Activated CD4-positive, alpha-beta T cell treated with anti-CD3 and anti-CD28 coated beads, Interleukin-2, amount 10 ng/mL, durations not matched to agents 24 days and 14 days (primary cell): ENCODE measurements around the gene C14orf180. TPM values are rescaled to one million over a fixed set of nuclear protein-coding genes. Genes with fewer than 3 reads are reported as not detected.

Experiments used
- DNase-seq: peaks from one replicate; pipeline ENCODE4 v3.0.0; 2022
- H3K27ac Mint-ChIP-seq: one replicate; pipeline ENCODE4 v1.8.0; 2022; ENCODE audit warnings: mild to moderate bottlenecking, mixed read lengths
- H3K27me3 Mint-ChIP-seq: one replicate; pipeline ENCODE4 v1.8.0; 2022; ENCODE audit warnings: mixed read lengths
- H3K36me3 Mint-ChIP-seq: one replicate; pipeline ENCODE4 v1.8.0; 2022; ENCODE audit warnings: low read depth, mild to moderate bottlenecking, mixed read lengths
- H3K4me1 Mint-ChIP-seq: one replicate; pipeline ENCODE4 v1.8.0; 2021; ENCODE audit warnings: mixed read lengths
- H3K4me3 Mint-ChIP-seq: one replicate; pipeline ENCODE4 v1.8.0; 2022; ENCODE audit warnings: mild to moderate bottlenecking, moderate library complexity, mixed read lengths
- H3K9me3 Mint-ChIP-seq: one replicate; pipeline ENCODE4 v1.8.0; 2021; ENCODE audit warnings: mixed read lengths
- intact Hi-C: fragments of 100-400 bp; cut with micrococcal nuclease; formaldehyde crosslinking; loops from one replicate; pipeline ENCODE4 v1.15.1; 2023
- total RNA-seq: library from RNA; stranded (reverse); gene quantifications from 2 replicates; pipeline ENCODE4 v1.2.3, GENCODE V29; 2022

C14orf180 gene
- total RNA-seq, 1 donor from 2014 or later: not detected

DNA sequence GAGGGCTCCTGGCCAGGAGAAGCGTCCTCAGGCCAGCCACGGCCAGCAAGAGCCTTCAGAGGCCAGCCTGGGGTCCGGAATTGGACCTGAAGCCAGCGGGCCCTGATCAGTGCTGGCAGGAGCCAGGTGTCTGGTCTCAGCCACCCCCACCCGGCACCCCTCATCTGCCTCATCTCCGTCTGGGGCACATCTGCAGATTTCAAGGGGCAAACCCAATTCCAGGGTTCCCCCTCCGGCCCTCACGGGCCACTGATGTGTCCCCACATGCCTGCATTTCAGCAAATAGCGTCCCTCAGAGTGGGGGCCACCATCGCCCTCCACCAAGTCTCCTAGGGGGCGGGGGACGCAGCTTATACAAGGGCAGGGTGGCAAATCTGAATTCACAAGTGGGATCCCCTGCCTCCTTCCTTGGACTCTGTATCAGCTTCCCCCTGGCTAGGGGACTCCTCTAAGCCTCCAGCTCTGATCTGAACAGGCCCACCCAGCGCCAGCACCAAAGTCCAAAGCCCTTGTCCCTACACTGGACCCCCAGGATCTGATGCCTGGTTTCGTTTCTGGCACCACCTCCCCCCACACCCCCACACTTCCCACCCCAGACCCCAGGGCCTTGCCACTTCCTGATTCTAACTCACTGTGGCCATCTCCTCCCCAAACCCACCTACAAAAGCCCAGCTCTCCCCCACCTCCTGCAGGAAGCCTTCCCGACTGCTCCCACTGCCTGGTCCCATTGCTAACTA is 14.9 kb downstream of the C14orf180 start:
- no peak for DNase-seq
- intact Hi-C loops: no loop called here
- no peak overlapping the region for H3K4me3 Mint-ChIP-seq
- no peaks in the 10 kb centered on the region for H3K9me3 Mint-ChIP-seq
- no peaks in the 10 kb centered on the region for H3K4me1 Mint-ChIP-seq
- no peak overlapping the region for H3K27ac Mint-ChIP-seq
- no peaks in the 10 kb centered on the region for H3K27me3 Mint-ChIP-seq
- no peaks in the 10 kb centered on the region for H3K36me3 Mint-ChIP-seq

DNA sequence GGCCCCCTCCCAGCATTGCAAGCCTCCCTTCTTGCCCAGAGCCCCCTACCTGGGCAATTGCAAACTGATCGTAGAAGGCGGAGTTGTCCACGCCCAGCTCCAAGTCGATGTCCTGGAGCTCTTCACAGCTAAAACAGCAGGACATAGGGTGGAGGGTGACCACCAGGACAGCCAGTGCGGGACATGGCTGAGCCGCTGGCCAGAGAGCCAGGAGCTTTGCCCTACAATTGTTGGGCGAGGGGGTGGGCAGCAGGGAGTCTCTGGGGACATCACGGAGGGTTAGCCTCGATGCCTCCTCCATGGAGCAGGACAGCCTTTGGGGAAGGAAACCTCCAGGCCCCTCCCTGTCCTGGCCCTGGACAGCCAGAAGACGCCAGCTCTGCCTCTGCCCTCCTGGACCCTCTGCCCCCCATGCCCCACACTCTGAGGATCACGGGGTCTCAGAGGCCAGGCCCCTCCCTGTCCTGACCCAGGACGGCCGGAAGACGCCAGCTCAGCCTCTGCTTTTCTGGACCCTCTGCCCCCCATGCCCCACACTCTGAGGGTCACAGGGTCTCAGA is 15.6 kb downstream of the C14orf180 start:
- no peaks in the 10 kb centered on the region for H3K4me1 Mint-ChIP-seq
- no peaks in the 10 kb centered on the region for H3K27me3 Mint-ChIP-seq
- H3K9me3 Mint-ChIP-seq: no peaks in the 10 kb centered on the region
- H3K36me3 Mint-ChIP-seq: no peaks in the 10 kb centered on the region
- H3K4me3 Mint-ChIP-seq: no peak overlapping the region
- intact Hi-C loops: no loop called here
- no peak overlapping the region for H3K27ac Mint-ChIP-seq
- DNase-seq: no peak

DNA sequence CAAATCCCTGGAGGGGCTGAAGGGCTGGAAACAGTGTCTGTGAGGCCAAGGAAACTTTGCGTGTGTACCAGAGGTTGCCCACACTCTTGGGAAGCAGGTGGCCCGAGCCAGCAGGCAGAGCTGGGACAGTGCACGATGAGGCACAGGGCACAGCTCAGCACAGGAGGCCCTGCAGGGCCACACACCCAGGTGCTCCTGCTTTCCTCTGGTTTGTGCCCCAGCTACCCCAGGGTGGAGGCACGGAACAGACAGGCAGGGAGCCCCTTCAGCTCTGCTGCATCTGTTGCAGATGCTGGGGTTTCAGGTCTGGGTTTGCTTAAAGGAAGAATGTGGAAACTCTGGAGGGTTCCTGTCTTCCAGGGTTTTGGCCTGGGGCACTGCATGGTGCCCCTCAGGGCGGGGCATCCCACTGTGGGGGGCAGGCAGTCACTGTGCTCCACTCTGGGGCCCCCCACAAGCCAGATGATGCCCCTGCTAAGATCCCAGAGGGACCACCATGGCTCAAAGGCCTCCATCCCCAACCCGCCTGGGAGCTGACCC is 16.4 kb downstream of the C14orf180 start:
- intact Hi-C loops: no loop called here
- no peaks in the 10 kb centered on the region for H3K4me1 Mint-ChIP-seq
- H3K27me3 Mint-ChIP-seq: no peaks in the 10 kb centered on the region
- no peak overlapping the region for H3K4me3 Mint-ChIP-seq
- H3K27ac Mint-ChIP-seq: no peak overlapping the region
- no peaks in the 10 kb centered on the region for H3K36me3 Mint-ChIP-seq
- no peak for DNase-seq
- H3K9me3 Mint-ChIP-seq: no peaks in the 10 kb centered on the region

DNA sequence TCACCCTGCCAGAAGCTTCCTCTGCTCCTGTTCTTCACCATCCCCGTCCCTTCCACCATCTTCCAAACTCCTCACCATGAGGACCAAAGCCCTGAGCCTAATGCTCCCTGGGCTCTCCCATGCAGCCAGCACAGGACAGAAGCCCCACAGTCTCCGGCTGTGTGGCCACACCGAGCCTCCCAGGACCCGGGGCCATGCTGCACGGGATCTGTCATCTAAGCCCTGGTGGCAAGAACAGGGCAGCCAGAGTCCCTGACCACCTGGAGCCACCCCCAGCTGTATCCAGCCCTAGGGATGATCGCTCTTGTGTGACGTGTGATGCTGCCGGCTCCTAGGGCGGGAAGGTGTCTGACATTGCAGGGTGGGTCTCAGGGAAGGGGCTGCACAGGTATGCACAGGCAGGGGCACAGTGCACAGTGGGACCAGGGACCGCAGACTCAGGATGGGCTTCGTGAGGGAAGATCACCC is 16.9 kb downstream of the C14orf180 start:
- H3K4me1 Mint-ChIP-seq: no peaks in the 10 kb centered on the region
- no peaks in the 10 kb centered on the region for H3K27me3 Mint-ChIP-seq
- no peaks in the 10 kb centered on the region for H3K9me3 Mint-ChIP-seq
- no peak for DNase-seq
- no peak overlapping the region for H3K27ac Mint-ChIP-seq
- no peak overlapping the region for H3K4me3 Mint-ChIP-seq
- intact Hi-C loops: no loop called here
- H3K36me3 Mint-ChIP-seq: no peaks in the 10 kb centered on the region

DNA sequence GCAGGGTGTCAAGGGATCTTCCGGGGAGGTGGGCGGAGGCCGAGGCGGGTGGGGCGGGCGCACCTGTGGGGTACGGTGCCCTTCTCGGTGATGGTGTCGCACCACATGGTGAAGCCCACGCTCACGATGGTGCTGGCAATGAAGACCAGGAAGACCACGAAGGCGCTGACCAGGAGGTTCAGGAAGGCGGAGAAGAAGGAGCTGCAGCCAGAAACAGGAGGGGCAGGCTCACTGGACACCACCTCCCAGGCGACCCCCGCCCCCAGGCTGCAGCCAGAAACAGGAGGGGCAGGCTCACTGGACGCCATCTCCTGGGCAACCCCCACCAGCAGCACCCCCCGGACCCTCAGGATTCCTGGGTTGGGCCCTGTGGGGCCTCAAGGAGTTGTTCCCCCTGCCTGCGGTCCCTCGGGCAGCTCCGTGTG is 17.4 kb downstream of the C14orf180 start:
- DNase-seq: no peak
- Mint-ChIP-seq H3K27me3 (no peaks in the 10 kb centered on the region), H3K36me3 (no peaks in the 10 kb centered on the region), H3K9me3 (no peaks in the 10 kb centered on the region), H3K27ac (no peak overlapping the region), H3K4me3 (no peak overlapping the region), H3K4me1 (no peaks in the 10 kb centered on the region)
- intact Hi-C loops: no loop called here

DNA sequence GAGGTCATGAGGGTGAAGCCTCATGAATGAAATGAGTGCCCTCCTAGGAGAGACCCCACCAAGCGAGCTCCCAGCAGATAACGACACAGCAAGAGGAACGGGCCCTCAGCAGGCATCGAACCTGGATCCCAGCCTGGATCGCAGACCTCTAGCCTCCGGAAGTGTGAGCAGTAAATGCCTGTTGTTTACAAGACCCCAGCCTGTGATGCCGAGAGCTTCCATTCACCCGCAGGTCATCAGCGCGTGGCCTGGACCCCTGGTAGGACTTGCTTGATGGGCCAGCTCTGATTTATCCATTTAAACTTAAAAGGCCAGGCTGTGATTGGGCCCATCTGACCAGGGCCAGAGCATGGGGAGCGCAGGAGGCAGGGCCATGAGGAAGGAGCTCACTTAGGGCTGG is 18.0 kb downstream of the C14orf180 start:
- no peak overlapping the region for H3K4me3 Mint-ChIP-seq
- H3K36me3 Mint-ChIP-seq: no peaks in the 10 kb centered on the region
- H3K27ac Mint-ChIP-seq: no peak overlapping the region
- DNase-seq: no peak
- intact Hi-C loops: no loop called here
- no peaks in the 10 kb centered on the region for H3K4me1 Mint-ChIP-seq
- no peaks in the 10 kb centered on the region for H3K9me3 Mint-ChIP-seq
- H3K27me3 Mint-ChIP-seq: no peaks in the 10 kb centered on the region

DNA sequence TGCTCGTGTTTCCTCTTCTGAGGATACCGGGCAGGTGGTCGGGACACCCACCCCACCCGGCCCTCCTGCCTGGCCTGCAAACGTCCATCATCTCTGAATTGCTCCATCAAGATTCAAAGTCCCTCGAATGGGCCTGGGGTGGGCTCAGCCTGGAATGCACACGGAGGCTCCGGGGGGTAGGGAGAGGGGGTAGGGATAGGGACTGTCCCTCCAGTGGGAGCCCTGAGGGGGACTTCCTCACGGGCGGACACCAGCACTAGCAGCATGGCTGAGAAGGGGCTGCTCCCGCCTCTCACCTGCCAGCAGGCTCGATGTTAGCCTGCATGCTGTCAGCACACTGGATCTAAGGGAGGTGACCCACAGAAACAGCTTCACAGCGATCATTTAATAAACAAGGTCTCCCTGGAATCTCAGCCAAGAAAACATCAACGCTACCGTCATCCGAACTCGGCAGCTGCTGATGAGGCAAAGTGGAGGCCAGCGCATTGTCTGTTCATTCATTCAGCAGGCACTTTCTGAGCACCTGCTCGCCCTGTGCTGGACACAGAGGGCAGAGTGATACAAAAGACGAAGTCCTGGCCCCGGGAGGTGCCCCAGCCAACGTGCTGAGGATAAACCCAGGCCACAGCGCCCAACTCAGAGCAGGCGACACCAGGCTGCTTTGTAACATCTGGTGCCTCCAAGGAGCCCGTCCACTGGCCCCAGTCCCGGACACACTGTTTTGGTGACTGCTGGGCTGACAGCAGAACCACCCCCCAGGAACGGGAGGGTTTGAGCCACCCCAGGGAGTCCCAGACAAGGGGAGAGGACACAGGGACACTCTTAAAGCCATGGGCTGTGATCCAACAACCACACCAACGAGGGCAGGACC is 18.7 kb downstream of the C14orf180 start:
- no peak for DNase-seq
- Mint-ChIP-seq H3K27me3 (peaks cover 1% of the 10 kb centered on the region), H3K4me3 (no peak overlapping the region), H3K27ac (no peak overlapping the region), H3K36me3 (no peaks in the 10 kb centered on the region), H3K4me1 (no peaks in the 10 kb centered on the region), H3K9me3 (no peaks in the 10 kb centered on the region)
- intact Hi-C loops: no loop called here

DNA sequence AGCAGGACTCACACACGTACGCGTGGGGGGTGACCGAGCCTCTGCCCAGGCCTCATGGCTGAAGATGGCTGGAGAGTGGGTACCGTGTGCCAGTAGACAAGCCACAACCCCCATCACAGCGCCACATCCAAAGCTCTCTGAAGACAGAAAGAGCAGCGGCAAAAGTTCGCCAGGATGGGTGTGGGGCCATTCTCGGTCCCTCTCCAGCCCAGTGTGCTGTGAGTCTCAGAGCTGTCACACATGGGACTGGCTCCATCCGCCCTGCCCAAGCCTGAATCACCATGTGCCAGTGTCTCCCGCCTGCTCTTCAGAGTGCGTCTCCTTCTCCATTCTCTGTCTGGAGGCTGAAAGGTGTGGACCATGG is 19.3 kb downstream of the C14orf180 start:
- H3K9me3 Mint-ChIP-seq: no peaks in the 10 kb centered on the region
- peaks cover 2% of the 10 kb centered on the region for H3K27me3 Mint-ChIP-seq
- intact Hi-C loops: no loop called here
- H3K36me3 Mint-ChIP-seq: no peaks in the 10 kb centered on the region
- no peaks in the 10 kb centered on the region for H3K4me1 Mint-ChIP-seq
- no peak overlapping the region for H3K4me3 Mint-ChIP-seq
- DNase-seq: no peak
- no peak overlapping the region for H3K27ac Mint-ChIP-seq

DNA sequence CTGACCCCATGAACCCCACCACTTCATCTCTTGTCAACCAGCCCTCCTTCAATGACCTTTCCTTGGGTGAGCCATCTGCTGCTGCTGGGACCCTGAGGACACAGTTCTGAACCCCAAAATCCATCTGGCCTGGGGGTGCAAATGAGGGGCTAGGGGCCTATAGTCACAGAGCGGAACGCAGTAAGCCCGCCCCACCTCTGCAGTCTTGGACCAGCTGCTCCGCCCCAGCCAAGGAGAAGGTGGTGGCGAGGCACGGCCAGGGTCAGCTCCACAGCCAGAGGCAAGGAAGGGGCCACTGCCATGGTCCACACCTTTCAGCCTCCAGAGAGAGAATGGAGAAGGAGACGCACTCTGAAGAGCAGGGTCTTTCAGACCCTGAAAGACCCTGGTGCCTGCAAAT is 19.9 kb downstream of the C14orf180 start:
- Mint-ChIP-seq H3K4me3 (no peak overlapping the region), H3K27me3 (peaks cover 6% of the 10 kb centered on the region), H3K36me3 (no peaks in the 10 kb centered on the region), H3K9me3 (no peaks in the 10 kb centered on the region), H3K4me1 (no peaks in the 10 kb centered on the region), H3K27ac (no peak overlapping the region)
- no peak for DNase-seq
- intact Hi-C loops: no loop called here

DNA sequence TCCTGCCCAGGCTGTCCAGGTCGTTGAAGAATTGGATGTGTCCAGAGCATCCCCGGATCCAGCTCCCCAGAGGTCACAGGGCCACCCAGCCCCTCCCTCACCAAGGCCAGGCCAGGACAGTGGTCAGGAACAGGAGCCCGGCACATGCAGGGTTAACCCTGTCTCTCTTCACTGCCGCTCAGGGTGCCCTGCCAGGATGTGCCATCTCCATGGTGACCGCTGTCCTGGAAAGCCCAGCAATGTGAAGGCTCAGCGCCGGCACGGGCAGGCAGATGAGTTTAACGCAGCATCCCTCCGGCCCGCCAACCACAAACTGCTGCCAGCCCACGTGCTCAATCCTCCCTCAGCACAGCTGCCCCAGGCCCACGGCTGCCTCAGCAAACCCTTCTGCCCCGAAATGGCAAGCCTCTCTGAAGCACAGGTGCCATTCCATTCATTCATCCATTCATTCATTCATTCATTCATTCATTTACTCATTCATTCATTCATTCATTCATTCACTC is 20.6 kb downstream of the C14orf180 start:
- intact Hi-C loops: no loop called here
- H3K4me1 Mint-ChIP-seq: no peaks in the 10 kb centered on the region
- H3K27me3 Mint-ChIP-seq: peaks cover 11% of the 10 kb centered on the region
- no peak overlapping the region for H3K27ac Mint-ChIP-seq
- no peaks in the 10 kb centered on the region for H3K36me3 Mint-ChIP-seq
- DNase-seq: no peak
- H3K4me3 Mint-ChIP-seq: no peak overlapping the region
- no peaks in the 10 kb centered on the region for H3K9me3 Mint-ChIP-seq

DNA sequence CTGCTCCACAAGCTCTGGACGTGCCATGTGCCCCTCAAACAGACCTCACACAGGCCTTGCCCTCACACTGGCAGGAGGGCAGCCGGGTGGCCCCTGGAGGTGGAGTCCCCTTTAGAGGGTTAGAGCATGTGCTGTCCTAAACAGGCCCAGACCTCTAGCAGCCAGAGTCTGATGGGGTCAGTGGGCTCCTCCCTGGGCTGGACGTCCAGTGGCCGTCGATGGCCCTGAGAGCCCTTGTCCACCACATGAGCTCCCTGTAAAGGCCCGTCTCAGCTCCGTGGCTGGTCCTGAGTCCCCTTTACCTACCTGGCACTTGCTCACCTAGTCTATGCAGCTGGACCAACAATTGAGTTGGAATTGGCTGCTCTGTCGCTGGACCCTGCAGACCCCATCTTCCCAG is 21.2 kb downstream of the C14orf180 start:
- DNase-seq: no peak

DNA sequence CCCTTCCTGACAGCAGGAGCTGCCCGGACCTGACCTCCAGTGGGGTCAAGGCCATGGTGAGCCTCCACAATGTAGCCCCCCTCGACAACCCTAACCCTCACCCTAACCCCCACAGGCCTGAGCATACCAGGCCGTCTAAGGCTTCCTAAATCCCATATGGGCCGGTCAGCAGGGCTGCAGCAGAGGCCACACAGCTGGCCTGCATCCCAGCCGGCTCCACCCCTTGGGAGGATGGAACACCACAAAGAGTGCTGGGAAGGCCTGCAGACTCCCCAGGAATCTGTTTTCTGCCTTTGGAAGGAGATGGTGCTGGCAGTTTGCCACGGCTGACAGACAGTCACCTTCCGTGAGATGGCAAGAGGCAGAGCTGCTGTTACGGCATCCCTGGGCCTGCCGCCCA is 22.2 kb downstream of the C14orf180 start:
- Mint-ChIP-seq H3K27ac (no peak overlapping the region), H3K4me1 (no peaks in the 10 kb centered on the region), H3K27me3 (peaks cover 22% of the 10 kb centered on the region), H3K9me3 (no peaks in the 10 kb centered on the region), H3K36me3 (no peaks in the 10 kb centered on the region), H3K4me3 (no peak overlapping the region)
- no peak for DNase-seq
- intact Hi-C loops: no loop called here

More for the DNA sequence above, 21.2 kb downstream of the C14orf180 start:
- H3K27ac Mint-ChIP-seq: no peak overlapping the region
- intact Hi-C loops: no loop called here
- H3K27me3 Mint-ChIP-seq: peaks cover 14% of the 10 kb centered on the region
- H3K4me1 Mint-ChIP-seq: no peaks in the 10 kb centered on the region
- H3K4me3 Mint-ChIP-seq: no peak overlapping the region
- H3K36me3 Mint-ChIP-seq: no peaks in the 10 kb centered on the region
- H3K9me3 Mint-ChIP-seq: no peaks in the 10 kb centered on the region

DNA sequence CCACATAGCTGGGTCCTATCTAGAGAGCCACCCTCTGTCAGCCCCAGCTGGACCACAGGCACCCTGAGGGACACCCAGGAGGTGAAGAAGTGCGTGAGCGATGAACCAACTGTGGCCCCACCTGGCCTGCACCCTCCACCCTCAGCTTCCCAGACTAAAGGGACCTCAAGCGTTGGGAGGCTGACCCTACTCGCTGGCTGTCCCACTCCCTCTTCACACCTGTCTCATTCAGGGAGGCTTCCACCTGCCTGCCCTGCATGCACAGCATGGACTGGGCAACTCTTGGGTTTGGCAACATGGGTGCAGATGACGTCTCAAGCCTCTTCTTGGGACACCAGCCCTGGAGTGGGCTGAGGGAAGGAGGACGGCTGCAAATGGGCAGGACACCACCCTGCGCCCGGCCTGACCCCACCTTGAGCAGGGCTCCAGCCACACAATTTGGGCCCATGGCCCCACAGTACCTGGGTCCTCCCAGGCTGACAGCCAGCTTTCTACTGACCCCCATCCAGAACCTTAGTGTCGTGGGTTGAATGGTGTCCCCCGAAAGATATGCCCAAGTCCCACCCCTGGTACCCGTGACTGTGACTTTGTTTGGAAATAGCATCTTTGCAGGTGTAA is 22.9 kb downstream of the C14orf180 start:
- Mint-ChIP-seq H3K27ac (no peak overlapping the region), H3K9me3 (no peaks in the 10 kb centered on the region), H3K4me3 (no peak overlapping the region), H3K27me3 (peaks cover 27% of the 10 kb centered on the region), H3K4me1 (no peaks in the 10 kb centered on the region), H3K36me3 (no peaks in the 10 kb centered on the region)
- no peak for DNase-seq
- intact Hi-C loops: no loop called here
